GM19395 (cell line): ENCODE data around the gene DUSP9.
A peak's percentile ranks its signal among the peaks of the same experiment; 100 is the strongest.
"Not testable (repeated sequence)": the region's sequence is repeated elsewhere in the genome, so short reads cannot be mapped to it uniquely, and the experiment has no call there.

Experiments used
- ATAC-seq: cut with Tn5 transposase; IDR thresholded peaks from one replicate; pipeline ENCODE4 v1.9.1; 2021; ENCODE audit warnings: mild to moderate bottlenecking, moderate library complexity; ENCODE audit not compliant: unreplicated experiment

The DUSP9 gene

DNA sequence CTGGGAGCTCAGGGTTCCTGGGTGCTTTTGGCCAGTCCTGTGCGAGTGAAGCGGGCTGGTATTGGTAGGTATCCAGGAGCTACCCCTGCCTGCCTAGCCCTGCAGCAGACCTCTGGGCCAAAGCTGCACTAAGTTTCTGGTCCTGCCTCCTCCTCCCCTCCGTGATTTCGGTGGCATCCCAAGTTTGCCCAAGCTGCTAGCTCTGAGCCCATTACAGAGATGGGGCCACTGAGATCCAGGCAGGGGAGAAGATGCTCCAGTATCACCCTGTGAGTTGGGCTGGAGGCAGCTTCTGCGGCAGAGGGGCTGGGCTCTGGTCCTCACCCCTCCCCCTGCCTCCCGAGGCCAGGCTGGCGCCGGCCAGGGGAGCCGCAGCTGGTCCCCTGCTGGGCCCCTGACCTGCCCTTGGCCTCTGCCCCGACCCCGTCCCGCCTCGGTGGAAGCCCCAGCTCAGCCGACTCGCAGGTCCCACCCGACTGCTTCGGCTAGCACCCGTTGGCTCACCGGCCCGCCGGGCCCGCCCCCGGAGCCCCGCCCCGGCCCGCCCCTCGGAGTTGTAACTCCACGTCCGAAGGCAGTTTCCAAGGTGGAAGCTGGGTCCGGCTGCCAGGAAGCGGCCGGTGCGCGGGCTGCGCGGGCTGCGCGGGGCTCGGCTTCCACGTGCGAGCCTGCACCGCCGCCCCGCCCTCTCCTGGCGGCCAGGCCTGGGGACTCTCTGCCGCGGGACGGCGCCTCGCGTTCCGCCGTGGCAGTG lies at the start of gene DUSP9:
DUSP9 (plus strand) TSS at position 584 of the 754 bp plus-strand sequence. CDS start 751 bp downstream, outside the sequence.
- ATAC-seq = no peak

- ATAC-seq = peak; percentile 46
Measured at GRCh38 chrX:153598541-153599191, 48.3 kb upstream of the DUSP9 start, which contains the start of gene CCNQ. Gene CCNQ, minus strand, starts transcription at chrX:153599139. Its CDS starts 66 bp downstream, at chrX:153599073.

DNA sequence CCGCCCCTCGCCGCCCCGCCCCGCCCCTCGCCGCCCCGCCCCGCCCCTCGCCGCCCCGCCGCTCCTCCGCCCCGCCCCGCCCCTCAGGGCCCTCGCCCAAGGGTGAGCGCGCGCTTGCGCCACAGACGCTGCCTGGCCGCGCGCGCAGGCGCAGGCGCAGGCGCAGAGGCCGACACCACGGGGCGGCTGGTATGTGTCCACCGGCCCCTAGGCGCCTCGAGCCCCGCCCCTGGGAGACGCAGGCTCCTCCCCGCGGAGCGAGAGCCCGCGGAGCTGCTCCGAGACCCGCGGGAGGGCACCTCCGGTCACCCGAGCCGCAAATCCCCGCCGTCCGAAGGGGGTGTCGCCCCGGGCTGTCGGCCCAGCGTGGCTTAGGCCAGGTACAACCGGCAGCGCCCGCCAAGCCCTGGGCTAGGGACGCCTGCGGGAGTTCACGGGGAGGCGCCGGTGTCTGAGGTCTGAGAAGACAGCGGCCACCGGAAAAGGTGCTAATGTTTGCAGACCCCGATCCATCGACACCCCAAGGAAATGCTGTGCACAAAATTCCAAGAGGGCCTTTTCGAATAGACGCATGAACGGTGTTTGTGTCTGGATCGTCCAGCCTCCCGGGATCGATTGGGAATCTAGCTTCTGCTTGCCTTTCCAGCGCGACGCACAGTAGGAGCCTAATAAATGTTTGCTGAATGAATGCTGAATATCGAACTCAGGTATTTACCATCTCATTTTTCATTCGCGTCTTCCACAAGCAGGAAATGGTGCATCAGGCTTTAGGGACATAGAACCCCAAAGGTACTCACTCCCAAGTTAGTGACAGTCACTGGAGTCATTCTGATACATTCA lies 47.6 kb upstream of the DUSP9 start:
- peak; percentile 71 for ATAC-seq

GRCh38 chrX:153600032-153600373 lies 47.0 kb upstream of the DUSP9 start:
- no peak for ATAC-seq

- ATAC-seq = no peak
Measured at GRCh38 chrX:153600921-153601320, 46.1 kb upstream of the DUSP9 start.

- ATAC-seq = no peak
Measured at GRCh38 chrX:153601511-153602110, 45.4 kb upstream of the DUSP9 start.

DNA sequence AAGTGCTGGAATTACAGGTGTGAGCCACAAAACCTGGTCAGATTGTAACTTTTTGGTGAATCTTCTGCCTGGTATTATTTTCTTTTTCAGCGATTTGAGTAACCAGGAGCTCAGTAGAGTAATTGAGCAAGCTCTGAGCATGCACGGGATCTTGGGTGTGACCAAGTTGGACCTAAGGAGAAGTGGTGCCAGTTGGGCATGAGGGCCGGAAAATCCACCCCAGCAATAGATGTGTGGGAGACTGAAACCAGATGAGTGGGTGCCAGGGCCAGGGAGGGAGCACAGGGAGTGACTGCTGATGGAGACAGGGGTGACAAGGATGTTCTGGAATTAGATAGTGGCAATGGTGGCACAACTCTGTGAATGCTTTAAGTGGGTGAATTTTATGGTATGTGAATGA lies 44.4 kb upstream of the DUSP9 start:
- ATAC-seq = no peak

DNA sequence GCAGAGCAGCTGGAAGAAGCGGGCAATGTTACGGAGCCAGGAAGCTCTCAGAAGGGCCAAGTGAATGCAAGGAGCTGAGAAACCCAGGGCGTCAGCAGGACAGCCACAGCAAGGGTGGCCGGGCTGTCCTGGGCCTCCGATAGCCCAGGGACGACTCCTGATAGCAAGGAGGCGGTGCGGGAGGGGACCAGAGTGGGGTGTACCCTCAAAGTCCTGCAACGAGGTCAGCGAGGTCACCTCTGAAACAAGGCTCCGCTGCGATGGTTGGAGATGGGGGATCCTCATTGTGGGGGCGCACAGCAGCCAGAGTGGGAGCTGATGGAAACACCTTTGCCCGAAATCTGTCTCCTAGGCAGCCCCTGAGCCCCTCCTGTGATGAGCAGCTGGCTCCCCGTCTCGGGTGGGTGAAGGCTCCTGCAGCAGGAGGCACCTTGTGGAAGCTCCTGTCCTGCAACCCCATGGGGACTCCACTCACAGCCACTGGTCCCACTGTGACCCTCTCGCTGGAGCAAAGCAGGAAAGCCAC lies 43.8 kb upstream of the DUSP9 start:
- ATAC-seq = no peak

- ATAC-seq = not testable (repeated sequence)
Measured at GRCh38 chrX:153604666-153605380, 42.2 kb upstream of the DUSP9 start.

DNA sequence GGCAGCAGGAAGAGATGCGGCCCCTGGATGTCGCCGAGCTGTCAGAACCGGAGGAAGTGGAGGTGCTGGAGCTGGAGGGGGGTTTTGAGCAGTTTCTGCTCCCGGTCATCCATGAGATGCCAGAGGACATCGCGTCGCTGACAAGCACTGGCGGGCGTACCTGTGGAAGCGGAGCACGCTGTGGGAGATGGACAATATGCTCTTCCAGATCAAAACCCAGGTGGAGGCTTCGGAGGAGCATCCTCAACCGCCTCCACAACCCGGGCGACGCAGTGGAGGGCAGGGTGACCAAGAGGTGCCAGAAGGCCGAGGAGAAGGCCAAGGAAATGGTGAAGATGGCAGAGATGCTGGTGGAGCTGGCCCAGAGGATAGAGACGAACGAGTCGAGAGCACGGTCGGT lies 40.5 kb upstream of the DUSP9 start:
- ATAC-seq = no peak

GRCh38 chrX:153608376-153608775 lies 38.6 kb upstream of the DUSP9 start:
- ATAC-seq = no peak

GRCh38 chrX:153608806-153609205 lies 38.2 kb upstream of the DUSP9 start:
- no peak for ATAC-seq

- ATAC-seq = no peak
Measured at GRCh38 chrX:153609917-153610835, 36.8 kb upstream of the DUSP9 start.

GRCh38 chrX:153610836-153611213 lies 36.2 kb upstream of the DUSP9 start:
- no peak for ATAC-seq

DNA sequence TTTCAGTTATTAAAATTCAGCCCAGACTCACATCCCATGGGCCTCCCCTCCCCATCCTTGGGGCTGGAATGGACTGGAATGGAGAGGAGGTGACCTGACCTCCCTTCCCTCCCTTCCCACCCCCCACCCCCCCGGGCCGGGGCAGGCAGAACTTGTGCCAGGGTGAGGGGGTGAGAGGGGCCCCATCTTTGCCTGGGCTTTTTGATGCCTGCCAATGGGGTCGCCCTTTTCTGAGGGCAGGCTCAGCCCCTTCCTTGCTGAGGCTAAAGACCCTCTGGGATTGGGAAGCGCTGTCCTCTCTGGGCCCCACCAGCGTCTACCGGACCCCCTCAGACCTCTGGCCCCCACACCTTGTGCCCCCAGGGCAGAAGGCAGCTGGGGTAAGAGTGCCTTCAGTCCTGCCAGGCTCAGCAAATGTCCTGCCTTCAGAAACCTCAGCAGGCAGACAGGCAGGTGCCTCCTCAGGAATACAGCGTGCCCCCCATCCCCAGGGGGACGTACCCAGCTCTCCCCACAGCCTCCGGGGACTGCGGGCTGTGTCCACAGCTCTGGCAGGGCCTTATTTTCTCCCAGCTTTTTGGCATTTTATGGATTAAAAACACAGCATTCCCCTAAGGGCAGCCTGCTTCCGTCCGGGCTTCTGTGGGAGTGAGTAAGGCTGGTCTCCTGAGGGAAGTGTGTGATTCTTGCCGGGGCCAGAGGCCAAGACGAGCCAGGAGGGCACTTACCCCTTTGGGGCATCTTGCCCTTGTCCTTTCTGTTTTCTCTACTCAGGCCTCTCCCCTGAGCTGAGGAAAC lies 35.5 kb upstream of the DUSP9 start:
- ATAC-seq = no peak

GRCh38 chrX:153612413-153612812 lies 34.6 kb upstream of the DUSP9 start:
- ATAC-seq = no peak

DNA sequence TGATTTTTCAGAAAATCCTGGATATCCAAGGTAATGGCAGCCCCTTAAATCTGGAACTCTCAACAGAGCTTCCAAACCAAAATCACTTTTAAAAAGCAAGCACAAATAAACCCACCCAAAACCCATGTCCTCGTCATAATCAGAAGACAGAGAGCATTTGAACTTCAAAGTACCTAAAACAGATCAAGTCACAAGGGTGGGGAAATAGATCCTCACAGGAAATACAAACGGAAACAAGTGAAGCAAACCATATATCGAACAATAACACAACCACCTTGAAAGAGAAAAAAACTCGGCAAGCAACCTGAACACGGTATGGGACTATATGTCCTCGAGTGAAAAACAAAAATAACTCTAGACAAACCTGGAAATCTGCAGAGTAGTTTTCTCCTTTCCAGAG lies 32.2 kb upstream of the DUSP9 start:
- no peak for ATAC-seq

DNA sequence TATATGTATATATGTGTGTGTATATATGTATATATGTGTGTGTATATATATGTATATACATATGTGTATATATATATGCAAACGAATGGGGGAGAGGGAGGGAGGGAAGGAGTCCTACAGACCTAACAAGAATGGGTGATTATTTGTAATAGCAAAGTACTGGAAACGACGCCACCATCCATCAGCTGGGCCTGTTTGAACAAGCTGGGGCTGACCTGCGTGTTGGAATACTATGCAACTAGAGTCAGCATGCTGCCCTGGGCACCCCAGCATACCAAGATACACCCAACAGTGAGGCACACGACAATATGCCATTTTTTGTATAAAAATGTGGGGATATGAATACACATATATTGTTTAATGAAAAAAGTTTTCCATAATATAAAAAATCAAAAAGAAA lies 26.4 kb upstream of the DUSP9 start:
- ATAC-seq = no peak
